ENCODE measurements around the gene RGMB.
"Not testable (repeated sequence)": the region's sequence is repeated elsewhere in the genome, so short reads cannot be mapped to it uniquely, and the experiment has no call there.

The RGMB gene

GRCh38 chr5:98773464-98774191, at the start of gene RGMB:
RGMB (plus strand) TSS chr5:98773663; CDS start chr5:98774071, 408 bp downstream.
- DNase-seq (ENCODE audit: low read depth in 2 of 3, low spot score in 1 of 3), result peak; percentile 75 to 89 (median 86)

DNA sequence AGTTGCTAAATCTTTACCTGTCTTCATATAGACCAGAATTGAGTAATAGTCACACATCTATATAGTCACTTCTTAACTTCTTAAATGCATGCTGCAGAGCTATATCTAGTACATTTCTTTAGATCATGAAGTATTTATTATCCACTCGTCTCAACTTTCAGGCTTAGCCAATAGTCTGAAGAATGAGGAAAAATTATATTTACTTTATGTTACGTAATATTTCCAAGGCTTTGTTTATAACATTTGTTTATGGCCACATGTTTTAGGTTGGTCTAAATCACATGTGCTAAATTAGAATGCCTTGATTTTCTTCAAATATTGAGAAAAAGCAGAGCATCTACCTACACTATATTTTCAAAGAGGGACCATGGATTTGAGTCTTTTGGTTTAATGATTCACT, 47.2 kb upstream of the RGMB start:
- DNase-seq (ENCODE audit: low read depth in 2 of 3, low spot score in 1 of 3), result no peak

DNA sequence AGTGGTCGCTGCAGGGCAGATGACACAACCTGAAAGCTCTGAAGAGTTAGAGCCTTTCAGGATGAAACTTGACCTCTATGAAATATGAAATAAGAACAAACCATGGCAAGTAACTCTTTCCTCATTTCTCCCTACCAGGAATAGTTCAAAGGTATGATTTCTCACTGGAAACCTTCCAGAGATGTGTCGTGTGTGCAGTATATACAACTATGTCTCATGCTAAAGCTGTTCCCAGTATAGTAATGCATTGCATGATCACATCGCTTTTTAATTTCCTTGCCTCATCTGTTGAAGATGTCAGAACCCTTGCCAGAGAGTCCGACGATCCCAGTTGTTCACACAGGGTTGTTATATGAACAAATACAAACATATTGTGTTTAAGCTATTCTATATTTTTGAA, 45.8 kb upstream of the RGMB start:
- no peak for DNase-seq (ENCODE audit: low read depth in 2 of 3, low spot score in 1 of 3)

DNA sequence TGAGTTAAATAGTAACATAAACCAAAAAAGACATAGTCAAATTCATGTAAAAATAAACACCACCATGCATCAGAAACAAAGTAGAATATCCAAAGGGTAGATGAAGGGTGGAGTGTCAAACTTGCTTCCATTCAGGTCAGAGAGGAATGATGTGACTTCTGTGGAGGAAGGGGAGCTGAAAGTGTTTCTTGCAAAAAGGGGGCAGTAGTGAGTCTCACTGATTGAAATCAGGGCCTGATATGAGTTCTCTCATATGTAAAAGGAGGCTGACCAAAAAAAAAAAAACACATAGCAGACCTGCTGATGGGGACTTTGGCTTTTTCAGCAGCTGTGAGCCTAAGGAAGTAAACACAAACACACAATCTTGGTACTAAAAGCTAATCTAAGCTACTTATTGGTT, 38.8 kb upstream of the RGMB start:
- no peak for DNase-seq (ENCODE audit: low read depth in 2 of 3, low spot score in 1 of 3)

- no peak for DNase-seq (ENCODE audit: low read depth in 2 of 3, low spot score in 1 of 3)
Observed at GRCh38 chr5:98735806-98736507, 37.5 kb upstream of the RGMB start.

GRCh38 chr5:98736753-98737152, 36.7 kb upstream of the RGMB start:
- DNase-seq (ENCODE audit: low read depth in 2 of 3, low spot score in 1 of 3), result no peak

DNA sequence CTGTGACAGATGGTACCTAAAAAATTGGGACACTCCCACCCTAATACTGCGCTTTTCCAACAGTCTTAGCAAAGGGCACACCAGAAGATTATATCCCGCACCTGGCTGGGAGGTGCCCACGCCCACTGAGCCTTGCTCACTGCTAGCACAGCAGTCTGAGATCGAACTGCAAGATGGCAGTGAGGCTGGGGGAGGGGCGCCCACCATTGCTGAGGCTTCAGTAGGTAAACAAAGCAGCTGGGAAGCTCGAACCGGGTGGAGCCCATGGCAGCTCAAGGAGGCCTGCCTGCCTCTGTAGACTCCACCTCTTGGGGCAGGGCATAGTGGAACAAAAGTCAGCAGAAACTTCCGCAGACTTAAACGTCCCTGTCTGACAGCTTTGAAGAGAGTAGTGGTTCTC, 36.0 kb upstream of the RGMB start:
- DNase-seq (ENCODE audit: low read depth in 2 of 3, low spot score in 1 of 3), result not testable (repeated sequence)

- DNase-seq (ENCODE audit: low read depth in 2 of 3, low spot score in 1 of 3), result not testable (repeated sequence)
Observed at GRCh38 chr5:98738481-98739149, 34.8 kb upstream of the RGMB start.

GRCh38 chr5:98741926-98742325, 31.5 kb upstream of the RGMB start:
- DNase-seq (ENCODE audit: low read depth in 2 of 3, low spot score in 1 of 3), result no peak

DNA sequence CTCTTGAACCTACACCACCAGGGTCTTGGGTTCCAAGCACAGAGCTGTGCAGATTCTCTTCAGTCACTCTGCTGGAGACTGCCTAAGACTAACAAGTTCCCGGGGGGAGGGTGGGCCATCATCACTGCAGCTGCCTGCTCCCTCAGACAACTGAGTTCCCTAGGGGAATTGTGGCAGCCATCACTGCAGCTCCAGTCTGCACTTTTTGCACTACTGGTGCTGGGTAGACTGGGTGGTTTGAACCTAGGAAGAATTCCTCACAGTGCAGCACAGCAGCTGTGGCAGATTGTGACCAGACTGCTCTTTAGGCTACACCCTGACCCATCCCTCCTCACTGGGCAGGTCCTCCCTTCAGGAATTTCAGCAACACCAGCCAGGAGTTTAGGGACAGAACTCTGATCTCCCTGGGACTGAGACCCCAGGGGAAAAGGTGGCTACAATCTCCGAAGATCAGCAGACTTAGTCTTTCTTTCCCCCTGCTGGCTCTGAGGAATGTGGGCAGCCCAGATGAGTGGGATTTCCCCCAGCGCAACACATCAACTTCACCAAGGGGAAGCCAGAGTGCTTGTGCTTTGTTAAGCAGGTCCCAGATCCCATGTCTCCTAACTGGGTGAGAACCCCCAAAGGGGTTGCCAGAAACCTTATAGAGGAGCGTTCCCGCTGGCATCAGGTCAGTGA, 30.9 kb upstream of the RGMB start:
- DNase-seq (ENCODE audit: low read depth in 2 of 3, low spot score in 1 of 3), result no peak

DNA sequence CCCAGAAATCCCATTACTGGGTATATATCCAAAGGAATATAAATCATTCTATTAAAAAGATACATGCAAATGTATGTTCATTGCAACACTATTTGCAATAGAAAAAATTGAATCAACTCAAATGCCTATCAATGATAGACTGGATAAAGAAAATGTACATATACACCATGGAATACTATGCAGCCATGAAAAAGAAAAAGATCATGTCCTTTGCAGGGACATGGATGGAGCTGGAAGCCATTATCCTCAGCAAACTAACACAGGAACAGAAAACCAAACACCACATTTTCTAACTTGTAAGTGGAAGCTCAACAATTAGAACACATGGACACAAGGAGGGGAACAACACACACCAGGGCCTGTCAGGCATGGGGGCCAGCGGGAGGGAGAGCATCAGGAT, 25.2 kb upstream of the RGMB start:
- DNase-seq (ENCODE audit: low read depth in 2 of 3, low spot score in 1 of 3), result not testable (repeated sequence)

DNA sequence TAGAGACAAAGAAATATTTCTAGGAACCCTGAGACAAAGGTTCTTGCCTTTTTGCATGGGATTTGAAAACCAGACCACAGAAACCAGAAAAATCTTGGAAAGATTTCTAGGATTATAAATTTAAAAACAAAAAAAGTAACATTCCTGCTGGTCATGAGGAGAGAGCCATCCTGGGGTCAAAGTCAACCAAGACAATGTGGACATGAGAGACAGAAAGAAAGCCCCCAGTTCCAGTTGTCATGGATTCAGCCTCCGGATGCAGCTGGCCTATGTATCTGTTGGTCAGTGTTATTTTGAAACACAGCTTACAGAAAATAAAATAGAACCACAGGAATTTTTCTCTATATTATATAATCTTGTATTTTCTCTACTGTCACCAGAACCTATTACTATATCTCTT, 24.4 kb upstream of the RGMB start:
- no peak for DNase-seq (ENCODE audit: low read depth in 2 of 3, low spot score in 1 of 3)

DNA sequence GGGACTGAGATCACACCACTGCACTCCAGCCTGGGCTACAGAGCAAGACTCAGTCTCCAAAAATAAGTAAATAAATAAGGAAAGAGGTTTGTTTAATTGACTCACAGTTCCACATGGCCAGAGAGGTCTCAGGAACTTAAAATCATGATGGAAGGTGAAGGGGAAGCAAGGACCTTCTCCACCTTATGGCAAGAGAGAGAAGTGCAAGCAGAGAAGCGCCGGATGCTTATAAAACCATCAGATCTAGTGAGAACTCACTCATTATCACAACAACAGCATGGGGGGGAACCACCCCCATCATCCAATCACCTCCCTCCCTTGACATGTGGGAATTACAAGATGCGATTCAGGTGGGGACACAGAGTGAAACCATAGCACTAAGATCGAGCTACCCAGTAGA, 22.8 kb upstream of the RGMB start:
- DNase-seq (ENCODE audit: low read depth in 2 of 3, low spot score in 1 of 3), result no peak

DNA sequence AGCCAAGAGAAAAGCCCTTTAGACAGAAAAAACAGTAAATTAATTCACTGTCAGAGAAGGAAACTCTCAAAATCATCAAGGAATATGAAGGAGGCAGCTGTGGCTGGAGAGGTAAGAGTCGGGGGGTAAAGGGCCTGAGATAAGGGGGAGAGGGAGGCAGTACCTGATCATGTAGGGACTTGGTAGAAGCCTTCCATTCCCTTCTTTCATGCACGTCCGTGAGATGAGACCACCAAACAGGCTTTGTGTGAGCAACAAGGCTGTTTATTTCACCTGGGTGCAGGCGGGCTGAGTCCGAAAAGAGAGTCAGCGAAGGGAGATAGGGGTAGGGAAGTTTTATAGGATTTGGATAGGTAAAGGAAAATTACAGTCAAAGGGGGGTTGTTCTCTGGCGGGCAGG, 21.1 kb upstream of the RGMB start:
- DNase-seq (ENCODE audit: low read depth in 2 of 3, low spot score in 1 of 3), result not testable (repeated sequence)

DNA sequence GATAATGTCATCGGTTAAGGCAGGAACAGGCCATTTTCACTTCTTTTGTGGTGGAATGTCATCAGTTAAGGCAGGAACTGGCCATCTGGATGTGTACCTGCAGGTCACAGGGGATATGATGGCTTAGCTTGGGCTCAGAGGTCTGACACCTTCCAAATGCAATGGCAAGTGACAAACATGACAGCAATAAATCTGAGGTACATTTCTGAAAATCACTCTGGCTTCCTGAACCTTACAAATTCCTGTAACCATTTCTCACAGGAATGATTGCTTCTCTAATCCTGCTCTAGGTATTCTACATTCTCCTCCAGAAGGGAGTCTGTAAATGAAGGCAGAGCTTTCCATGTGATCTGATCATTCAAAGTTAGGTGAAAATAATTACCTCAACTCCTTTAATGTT, 20.7 kb upstream of the RGMB start:
- not testable (repeated sequence) for DNase-seq (ENCODE audit: low read depth in 2 of 3, low spot score in 1 of 3)

GRCh38 chr5:98753507-98753906, 20.0 kb upstream of the RGMB start:
- DNase-seq (ENCODE audit: low read depth in 2 of 3, low spot score in 1 of 3), result no peak

- no peak for DNase-seq (ENCODE audit: low read depth in 2 of 3, low spot score in 1 of 3)
Observed at GRCh38 chr5:98755406-98755805, 18.1 kb upstream of the RGMB start.

GRCh38 chr5:98757978-98758377, 15.5 kb upstream of the RGMB start:
- DNase-seq (ENCODE audit: low read depth in 2 of 3, low spot score in 1 of 3), result no peak

GRCh38 chr5:98763001-98763630, 10.3 kb upstream of the RGMB start:
- DNase-seq (ENCODE audit: low read depth in 2 of 3, low spot score in 1 of 3), result no peak

GRCh38 chr5:98765815-98766214, 7.6 kb upstream of the RGMB start:
- no peak for DNase-seq (ENCODE audit: low read depth in 2 of 3, low spot score in 1 of 3)

DNA sequence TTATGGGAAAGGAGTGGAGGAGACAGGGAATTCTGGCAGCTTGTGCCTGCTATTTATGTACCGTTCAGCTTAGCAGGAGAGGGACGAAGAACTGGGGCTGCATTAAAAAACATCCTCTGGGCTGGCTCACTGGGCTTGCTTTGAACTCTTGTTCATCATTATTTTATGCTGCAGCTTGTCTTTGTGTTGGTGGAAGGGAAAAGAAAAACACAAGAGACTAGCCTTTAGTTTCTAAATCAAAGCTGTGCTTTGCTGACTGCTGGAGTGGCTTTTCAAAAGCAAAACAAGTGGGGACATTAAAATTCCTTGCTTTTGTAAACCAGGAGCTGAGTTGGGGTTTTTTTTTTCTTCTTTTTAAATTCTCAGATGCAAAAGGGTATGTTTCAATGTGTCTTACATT, 5.9 kb upstream of the RGMB start:
- no peak for DNase-seq (ENCODE audit: low read depth in 2 of 3, low spot score in 1 of 3)

All from stimulated activated CD4-positive, alpha-beta T cell treated with anti-CD3 and anti-CD28 coated beads, Interleukin-12 subunit alpha, Interleukin-12 subunit beta, amount 100 ng/mL, for 48 hours (primary cell).